Measurements from ENCODE around the gene SKIL.
A peak's percentile ranks its signal among the peaks of the same experiment; 100 is the strongest.
"Not testable (repeated sequence)": the region's sequence is repeated elsewhere in the genome, so short reads cannot be mapped to it uniquely, and the experiment has no call there.

Gene SKIL

GRCh38 chr3:170357176-170358041 lies at the start of gene SKIL:
TSS of gene SKIL (plus strand) at chr3:170357715. CDS start at chr3:170360332, 2,617 bp downstream.
- DNase-seq, result peak; percentile 84

GRCh38 chr3:170309046-170309445 lies 48.5 kb upstream of the SKIL start:
- DNase-seq, result no peak

GRCh38 chr3:170317954-170318353 lies 39.6 kb upstream of the SKIL start:
- no peak for DNase-seq

GRCh38 chr3:170320461-170321121 lies 36.9 kb upstream of the SKIL start:
- no peak for DNase-seq

- DNase-seq, result no peak
These were observed 36.0 kb upstream of the SKIL start for GRCh38 chr3:170321321-170322034.

GRCh38 chr3:170322566-170323269 lies 34.8 kb upstream of the SKIL start:
- no peak for DNase-seq

GRCh38 chr3:170323331-170323730 lies 34.2 kb upstream of the SKIL start:
- DNase-seq, result no peak

- no peak for DNase-seq
These were observed 32.6 kb upstream of the SKIL start for GRCh38 chr3:170324962-170325361.

GRCh38 chr3:170327040-170327808 lies 30.3 kb upstream of the SKIL start:
- no peak for DNase-seq

GRCh38 chr3:170327868-170328548 lies 29.5 kb upstream of the SKIL start:
- DNase-seq, result not testable (repeated sequence)

- DNase-seq, result no peak
These were observed 27.1 kb upstream of the SKIL start for GRCh38 chr3:170330366-170330765.

- DNase-seq, result no peak
These were observed 26.4 kb upstream of the SKIL start for GRCh38 chr3:170331143-170331542.

- no peak for DNase-seq
These were observed 20.1 kb upstream of the SKIL start for GRCh38 chr3:170337420-170337819.

- no peak for DNase-seq
These were observed 18.7 kb upstream of the SKIL start for GRCh38 chr3:170338690-170339340.

GRCh38 chr3:170342273-170342672 lies 15.2 kb upstream of the SKIL start:
- DNase-seq, result not testable (repeated sequence)

- DNase-seq, result not testable (repeated sequence)
These were observed 13.7 kb upstream of the SKIL start for GRCh38 chr3:170343859-170344258.

GRCh38 chr3:170344971-170345370 lies 12.5 kb upstream of the SKIL start:
- DNase-seq, result no peak

GRCh38 chr3:170346481-170347392 lies 10.8 kb upstream of the SKIL start:
- no peak for DNase-seq

GRCh38 chr3:170350515-170351413 lies 6.8 kb upstream of the SKIL start:
- no peak for DNase-seq

Data from NCI-H1417 treated with DMSO at 0.1 percent for 48 hours (cell line).